HUES48 (cell line): ENCODE data around the gene PLXDC1.
"Not testable (repeated sequence)": the region's sequence is repeated elsewhere in the genome, so short reads cannot be mapped to it uniquely, and the experiment has no call there.

Source experiments
- H3K27ac ChIP-seq: one replicate; pipeline ENCODE4 v1.7.0; 2013; ENCODE audit warnings: low read depth, low read length, inconsistent platforms
- H3K27me3 ChIP-seq: 2 replicates; pipeline ENCODE4 v1.6.1; 2013; ENCODE audit warnings: mild to moderate bottlenecking, low read length; ENCODE audit not compliant: control insufficient read depth, insufficient read depth
- H3K36me3 ChIP-seq: 2 replicates; pipeline ENCODE4 v1.6.1; 2013; ENCODE audit warnings: low read length; ENCODE audit not compliant: control insufficient read depth, insufficient read depth
- H3K4me1 ChIP-seq: 2 replicates; pipeline ENCODE4 v1.6.1; 2013; ENCODE audit warnings: mild to moderate bottlenecking, low read length; ENCODE audit not compliant: control insufficient read depth, insufficient read depth
- H3K4me3 ChIP-seq: 2 replicates; pipeline ENCODE4 v1.5.1; 2013; ENCODE audit warnings: mild to moderate bottlenecking, low read depth, low read length
- H3K9ac ChIP-seq: 2 replicates; pipeline ENCODE4 v1.6.1; 2013; ENCODE audit warnings: mild to moderate bottlenecking, low read depth, low read length, moderate library complexity
- H3K9me3 ChIP-seq: 2 replicates; pipeline ENCODE4 v1.6.1; 2013; ENCODE audit warnings: low read length; ENCODE audit not compliant: control insufficient read depth, insufficient read depth

PLXDC1 gene

GRCh38 chr17:39168503-39168902 is 17.1 kb upstream of the PLXDC1 start:
- Histone ChIP-seq H3K4me1 (peaks cover 12% of the 10 kb centered on the region), H3K27me3 (peaks cover 28% of the 10 kb centered on the region)
- not testable (repeated sequence) for H3K9ac ChIP-seq, H3K4me3 ChIP-seq, H3K9me3 ChIP-seq, H3K36me3 ChIP-seq, H3K27ac ChIP-seq

DNA sequence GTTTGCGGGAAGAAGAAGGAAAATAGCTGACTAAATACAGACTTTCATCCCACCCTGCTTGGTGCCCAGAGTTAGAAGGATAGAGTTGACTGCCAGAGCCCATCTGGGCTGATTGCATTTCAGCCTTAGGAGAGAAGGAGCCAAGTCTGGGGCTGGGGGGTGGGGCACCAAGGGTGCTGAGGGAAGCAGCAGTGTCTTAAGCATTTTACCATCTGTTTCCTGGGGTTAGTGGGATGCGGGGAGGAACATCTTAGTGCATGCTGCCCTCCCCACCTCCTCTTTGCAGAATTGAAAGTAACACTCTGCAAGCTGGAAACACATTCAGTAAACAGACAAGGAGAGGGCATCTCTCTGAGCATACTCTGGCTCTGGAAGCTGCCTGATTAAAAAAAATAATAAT is 16.0 kb upstream of the PLXDC1 start:
- Histone ChIP-seq H3K27ac (no peak overlapping the region), H3K27me3 (peaks cover 28% of the 10 kb centered on the region), H3K36me3 (no peaks in the 10 kb centered on the region), H3K4me3 (no peak overlapping the region), H3K9ac (no peak overlapping the region), H3K9me3 (no peaks in the 10 kb centered on the region), H3K4me1 (peaks cover 10% of the 10 kb centered on the region; the same call in 1 of the 2 replicates)

DNA sequence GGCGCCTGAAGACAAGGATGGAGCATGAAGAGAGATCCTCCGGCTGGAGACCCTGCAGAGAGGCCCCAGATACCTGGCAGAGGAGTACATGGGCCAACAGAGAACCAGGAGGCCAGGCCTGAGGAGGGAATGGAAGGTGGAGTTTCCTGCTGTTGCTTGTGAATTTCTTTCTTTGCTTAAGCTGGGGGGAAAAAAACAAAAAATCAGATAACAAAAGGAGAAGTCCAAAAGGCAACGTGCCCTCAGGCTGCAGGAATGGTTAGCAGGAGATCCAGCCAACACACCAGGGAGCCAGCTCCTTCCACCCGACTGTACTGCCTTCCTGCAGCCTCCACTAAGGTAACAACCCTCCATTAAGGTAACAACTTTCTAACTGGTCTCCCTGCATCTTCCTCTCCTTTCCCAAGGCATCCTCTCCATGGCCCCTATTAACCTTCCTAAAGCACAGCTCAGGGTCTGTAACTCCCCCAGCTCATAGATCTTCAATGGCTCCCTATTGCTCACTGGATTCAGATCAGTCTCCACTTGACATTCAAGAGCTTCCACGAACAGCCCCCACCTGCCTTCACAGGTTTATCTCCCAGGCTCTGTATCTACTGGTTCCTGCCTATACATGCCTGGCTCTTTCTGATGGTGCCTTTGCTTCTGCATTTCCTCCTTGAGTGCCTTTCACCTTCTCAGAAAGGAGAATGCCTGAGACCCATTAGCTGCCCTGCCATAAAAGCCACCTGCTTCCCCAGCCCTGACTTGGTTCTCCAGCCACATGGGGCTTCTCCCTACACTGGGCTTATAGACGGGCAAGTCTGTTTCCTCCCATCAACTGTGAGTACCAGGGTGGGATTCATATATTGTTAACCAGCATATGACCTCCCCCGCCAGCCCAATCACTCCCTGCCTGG is 15.2 kb upstream of the PLXDC1 start:
- no peak overlapping the region for H3K4me3 ChIP-seq
- H3K36me3 ChIP-seq: no peaks in the 10 kb centered on the region
- no peak overlapping the region for H3K9ac ChIP-seq
- peaks cover 10% of the 10 kb centered on the region; the same call in 1 of the 2 replicates for H3K4me1 ChIP-seq
- H3K9me3 ChIP-seq: no peaks in the 10 kb centered on the region
- H3K27ac ChIP-seq: no peak overlapping the region
- H3K27me3 ChIP-seq: peaks cover 28% of the 10 kb centered on the region

GRCh38 chr17:39165841-39166349 is 14.5 kb upstream of the PLXDC1 start, which contains the start of gene ARL5C:
Gene ARL5C, minus strand, starts transcription at chr17:39166161. Its CDS starts 401 bp downstream, at chr17:39165760.
- Histone ChIP-seq H3K36me3 (no peaks in the 10 kb centered on the region), H3K9me3 (no peaks in the 10 kb centered on the region), H3K27me3 (peaks cover 28% of the 10 kb centered on the region), H3K9ac (no peak within 1 kb of the TSS), H3K4me1 (peaks cover 10% of the 10 kb centered on the region; the same call in 1 of the 2 replicates), H3K27ac (no peak within 1 kb of the TSS), H3K4me3 (peak within 1 kb of the TSS; percentile 84)

- no peak overlapping the region for H3K27ac ChIP-seq
- H3K9ac ChIP-seq: no peak overlapping the region
- H3K4me3 ChIP-seq: peak overlapping the region; percentile 84
- no peaks in the 10 kb centered on the region for H3K36me3 ChIP-seq
- peaks cover 10% of the 10 kb centered on the region; the same call in 1 of the 2 replicates for H3K4me1 ChIP-seq
- peaks cover 28% of the 10 kb centered on the region for H3K27me3 ChIP-seq
- no peaks in the 10 kb centered on the region for H3K9me3 ChIP-seq
These were observed 13.9 kb upstream of the PLXDC1 start for GRCh38 chr17:39165178-39165840.

DNA sequence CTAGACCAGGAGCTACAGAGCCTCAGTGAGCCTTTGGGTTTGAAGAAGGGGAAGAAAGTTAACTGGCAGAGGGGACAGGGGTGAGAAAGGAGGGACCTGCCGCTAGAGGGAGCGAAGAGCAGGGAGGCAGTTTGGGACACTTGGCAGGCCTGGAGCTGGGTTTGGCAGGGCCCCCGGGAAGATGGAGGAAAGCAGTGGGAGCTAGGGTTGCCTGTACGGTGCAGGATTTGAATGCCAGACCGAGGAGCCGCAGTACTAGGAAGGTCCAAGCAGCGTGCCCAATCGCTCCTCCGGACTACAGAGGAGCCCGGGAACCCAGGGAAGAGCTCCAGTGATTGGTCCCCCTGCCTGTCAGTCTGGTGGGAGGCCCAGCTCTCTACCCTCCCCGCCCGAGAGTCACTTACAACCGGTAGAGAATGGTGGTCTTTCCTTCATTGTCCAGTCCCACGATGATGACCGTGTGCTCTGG is 13.3 kb upstream of the PLXDC1 start:
- Histone ChIP-seq H3K27me3 (peaks cover 28% of the 10 kb centered on the region), H3K27ac (no peak overlapping the region), H3K9me3 (no peaks in the 10 kb centered on the region), H3K4me1 (peaks cover 10% of the 10 kb centered on the region; the same call in 1 of the 2 replicates), H3K9ac (no peak overlapping the region), H3K36me3 (no peaks in the 10 kb centered on the region), H3K4me3 (peak overlapping the region; percentile 84)

- Histone ChIP-seq H3K9ac (no peak overlapping the region), H3K27ac (no peak overlapping the region), H3K4me3 (no peak overlapping the region), H3K4me1 (peaks cover 8% of the 10 kb centered on the region; the same call in 1 of the 2 replicates), H3K36me3 (no peaks in the 10 kb centered on the region), H3K27me3 (peaks cover 21% of the 10 kb centered on the region), H3K9me3 (no peaks in the 10 kb centered on the region)
These were observed 10.5 kb upstream of the PLXDC1 start for GRCh38 chr17:39161962-39162361.

GRCh38 chr17:39158623-39159022 is 7.2 kb upstream of the PLXDC1 start:
- H3K9me3 ChIP-seq: no peaks in the 10 kb centered on the region
- H3K4me1 ChIP-seq: no peaks in the 10 kb centered on the region
- no peaks in the 10 kb centered on the region for H3K27me3 ChIP-seq
- H3K36me3 ChIP-seq: no peaks in the 10 kb centered on the region
- no peak overlapping the region for H3K4me3 ChIP-seq
- no peak overlapping the region for H3K27ac ChIP-seq
- H3K9ac ChIP-seq: no peak overlapping the region

- H3K4me3 ChIP-seq: no peak overlapping the region
- H3K9me3 ChIP-seq: no peaks in the 10 kb centered on the region
- H3K36me3 ChIP-seq: no peaks in the 10 kb centered on the region
- H3K27me3 ChIP-seq: peaks cover 10% of the 10 kb centered on the region
- no peak overlapping the region for H3K27ac ChIP-seq
- H3K9ac ChIP-seq: no peak overlapping the region
- H3K4me1 ChIP-seq: peaks cover 3% of the 10 kb centered on the region; the same call in 1 of the 2 replicates
These were observed 5.1 kb upstream of the PLXDC1 start for GRCh38 chr17:39156491-39156890.

GRCh38 chr17:39155654-39156053 is 4.2 kb upstream of the PLXDC1 start:
- no peak overlapping the region for H3K27ac ChIP-seq
- no peaks in the 10 kb centered on the region for H3K36me3 ChIP-seq
- no peak overlapping the region for H3K9ac ChIP-seq
- H3K27me3 ChIP-seq: peaks cover 17% of the 10 kb centered on the region
- no peaks in the 10 kb centered on the region for H3K9me3 ChIP-seq
- no peak overlapping the region for H3K4me3 ChIP-seq
- H3K4me1 ChIP-seq: peaks cover 3% of the 10 kb centered on the region; the same call in 1 of the 2 replicates
